Fibroblast of pulmonary artery (primary cell): ENCODE results near the gene PPID.
A peak's percentile ranks its signal among the peaks of the same experiment; 100 is the strongest.
"Not testable (repeated sequence)": the region's sequence is repeated elsewhere in the genome, so short reads cannot be mapped to it uniquely, and the experiment has no call there.

Experiments used
- DNase-seq: peaks from one replicate; pipeline ENCODE4 v3.0.0-alpha.2; 2010; ENCODE audit warnings: low read depth
- H3K4me3 ChIP-seq: replicated peaks from 2 replicates; pipeline ENCODE4 v1.5.1; 2011; ENCODE audit warnings: low read depth, mild to moderate bottlenecking, control low read depth, low read length, moderate library complexity
- TF ChIP-seq, protein P1 (sequence below): IDR thresholded peaks from 2 replicates; pipeline ENCODE4 v1.5.1; 2011; ENCODE audit warnings: mild to moderate bottlenecking, control low read depth, low read length, inconsistent platforms; ENCODE audit errors: missing control alignments

The PPID gene

GRCh38 chr4:158756588-158756987 lies 33.4 kb upstream of the PPID start:
- no peak overlapping the region for H3K4me3 ChIP-seq
- DNase-seq: no peak
- TF ChIP-seq, protein P1, sequence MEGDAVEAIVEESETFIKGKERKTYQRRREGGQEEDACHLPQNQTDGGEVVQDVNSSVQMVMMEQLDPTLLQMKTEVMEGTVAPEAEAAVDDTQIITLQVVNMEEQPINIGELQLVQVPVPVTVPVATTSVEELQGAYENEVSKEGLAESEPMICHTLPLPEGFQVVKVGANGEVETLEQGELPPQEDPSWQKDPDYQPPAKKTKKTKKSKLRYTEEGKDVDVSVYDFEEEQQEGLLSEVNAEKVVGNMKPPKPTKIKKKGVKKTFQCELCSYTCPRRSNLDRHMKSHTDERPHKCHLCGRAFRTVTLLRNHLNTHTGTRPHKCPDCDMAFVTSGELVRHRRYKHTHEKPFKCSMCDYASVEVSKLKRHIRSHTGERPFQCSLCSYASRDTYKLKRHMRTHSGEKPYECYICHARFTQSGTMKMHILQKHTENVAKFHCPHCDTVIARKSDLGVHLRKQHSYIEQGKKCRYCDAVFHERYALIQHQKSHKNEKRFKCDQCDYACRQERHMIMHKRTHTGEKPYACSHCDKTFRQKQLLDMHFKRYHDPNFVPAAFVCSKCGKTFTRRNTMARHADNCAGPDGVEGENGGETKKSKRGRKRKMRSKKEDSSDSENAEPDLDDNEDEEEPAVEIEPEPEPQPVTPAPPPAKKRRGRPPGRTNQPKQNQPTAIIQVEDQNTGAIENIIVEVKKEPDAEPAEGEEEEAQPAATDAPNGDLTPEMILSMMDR: no peak

DNA sequence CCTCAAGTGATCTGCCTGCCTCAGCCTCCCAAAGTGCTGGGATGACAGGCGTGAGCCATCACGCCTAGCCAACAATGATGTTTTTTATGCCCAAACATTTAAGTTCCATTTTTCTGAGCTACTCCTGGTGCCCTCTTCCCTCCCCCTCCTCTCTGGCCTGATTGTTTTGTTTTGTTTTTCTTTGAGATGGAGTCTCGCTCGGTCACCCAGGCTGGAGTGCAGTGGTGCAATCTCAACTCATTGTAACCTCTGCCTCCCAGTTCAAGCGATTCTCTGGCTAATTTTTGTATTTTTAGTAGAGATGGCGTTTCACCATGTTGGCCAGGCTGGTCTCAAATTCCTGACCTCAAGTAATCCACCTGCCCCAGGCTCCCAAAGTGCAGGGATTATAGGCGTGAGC lies 32.6 kb upstream of the PPID start:
- not testable (repeated sequence) for DNase-seq, H3K4me3 ChIP-seq

GRCh38 chr4:158754385-158755180 lies 31.4 kb upstream of the PPID start:
- H3K4me3 ChIP-seq: no peak overlapping the region
- no peak for DNase-seq

DNA sequence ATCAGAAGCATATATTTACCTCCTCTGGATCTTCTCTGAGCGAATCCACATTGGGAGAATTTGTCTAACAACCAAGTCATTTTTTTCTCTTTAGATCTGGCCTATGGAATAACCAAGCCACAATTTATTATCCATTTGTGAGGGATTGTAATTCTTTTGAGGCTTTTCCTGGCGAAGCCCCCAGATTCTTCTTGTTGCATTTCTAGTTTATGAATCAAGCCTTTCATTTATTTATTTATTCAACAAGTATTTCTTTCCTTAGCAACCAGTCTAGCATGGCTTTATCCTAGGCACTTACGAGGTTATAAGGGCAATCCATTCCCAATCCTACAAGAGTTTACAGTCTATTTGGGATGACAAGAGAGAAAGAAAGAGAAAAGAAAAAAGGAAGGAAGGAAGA lies 27.2 kb upstream of the PPID start:
- no peak overlapping the region for H3K4me3 ChIP-seq
- TF ChIP-seq, protein P1: no peak
- peak; percentile 46 for DNase-seq

More at GRCh38 chr4:158754385-158755180, 31.4 kb upstream of the PPID start:
- TF ChIP-seq, protein P1: no peak

DNA sequence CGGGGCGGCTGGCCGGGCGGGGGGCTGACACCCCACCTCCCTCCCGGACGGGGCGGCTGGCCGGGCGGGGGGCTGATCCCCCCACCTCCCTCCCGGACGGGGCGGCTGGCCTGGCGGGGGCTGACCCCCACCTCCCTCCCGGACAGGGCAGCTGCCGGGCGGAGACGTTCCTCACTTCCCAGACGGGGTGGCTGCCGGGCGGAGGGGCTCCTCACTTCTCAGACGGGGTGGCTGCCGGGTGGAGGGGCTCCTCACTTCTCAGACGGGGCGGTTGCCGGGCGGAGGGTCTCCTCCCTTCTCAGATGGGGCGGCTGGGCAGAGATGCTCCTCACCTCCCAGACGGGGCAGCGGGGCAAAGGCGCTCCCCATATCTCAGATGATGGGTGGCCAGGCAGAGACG lies 23.3 kb upstream of the PPID start:
- H3K4me3 ChIP-seq, DNase-seq: not testable (repeated sequence)

- TF ChIP-seq, protein P1: no peak
- H3K4me3 ChIP-seq: no peak overlapping the region
- DNase-seq: no peak
These were observed 18.3 kb upstream of the PPID start for GRCh38 chr4:158741326-158742021.

GRCh38 chr4:158739600-158739999 lies 16.4 kb upstream of the PPID start:
- TF ChIP-seq, protein P1: no peak
- no peak overlapping the region for H3K4me3 ChIP-seq
- DNase-seq: no peak

DNA sequence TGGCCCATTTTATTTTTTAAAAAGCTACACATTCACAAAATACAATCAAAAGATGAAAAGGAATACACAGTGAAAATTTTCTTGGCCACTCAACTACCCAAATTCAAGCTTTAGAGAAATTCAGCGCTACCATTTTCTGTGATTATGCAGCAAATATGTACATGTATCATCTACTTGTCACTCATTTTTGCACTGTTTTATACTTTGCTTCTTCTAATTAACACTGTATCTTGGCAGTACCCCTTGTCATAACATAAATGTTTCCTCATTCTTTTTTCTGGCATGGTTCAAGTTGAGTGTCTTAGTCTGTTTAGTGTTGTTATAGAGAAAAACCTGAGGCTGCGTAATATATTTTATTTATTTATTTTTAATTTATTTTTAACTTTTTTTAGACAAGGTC lies 15.7 kb upstream of the PPID start:
- TF ChIP-seq, protein P1: no peak
- DNase-seq: no peak
- H3K4me3 ChIP-seq: no peak overlapping the region
